ENCODE results near the gene MICA.
"Not testable (repeated sequence)": the region's sequence is repeated elsewhere in the genome, so short reads cannot be mapped to it uniquely, and the experiment has no call there.

GRCh38 chr6:31414148-31414770, 10.9 kb downstream of the MICA start:
- not testable (repeated sequence) for TF ChIP-seq CTCF, POLR2A, EP300 (IDR thresholded peaks at IDR 0.05)

All from tibial nerve (tissue), 4 donors.